Lower leg skin (tissue), 4 donors: Measurements from ENCODE around the gene SLC25A6. TPM values are rescaled to one million over a fixed set of nuclear protein-coding genes. Genes with fewer than 3 reads are reported as not detected.
A peak's percentile ranks its signal among the peaks of the same experiment; 100 is the strongest.

ENCODE experiments used
- DNase-seq, 2 donors: peaks; one replicate each; pipeline ENCODE4 v3.0.0-alpha.2; 2019; ENCODE audit warnings: low spot score in 2 of 2
- H3K4me3 ChIP-seq: fragments of 200-600 bp; sonication (generic); 2 replicates; pipeline ENCODE4 v1.5.1; 2017; ENCODE audit warnings: mild to moderate bottlenecking, low read depth; ENCODE audit not compliant: poor library complexity, severe bottlenecking
- POLR2A ChIP-seq, 2 donors: fragments of 450-650 bp; IDR thresholded peaks; one replicate each; pipeline ENCODE4 v1.6.1; 2016 to 2017; ENCODE audit warnings: antibody characterized with exemption in 2 of 2, mild to moderate bottlenecking in 1 of 2, moderate library complexity in 1 of 2
- WGBS, 2 donors: methylation state at CpG; one replicate each; pipeline ENCODE4 v1.1.5; 2018; 5-methylcytosine and 5-hydroxymethylcytosine counted together
- intact Hi-C: fragments of 100-400 bp; cut with DNase I; formaldehyde crosslinking; loops from one replicate; pipeline ENCODE4 v1.15.0; 2023; ENCODE audit warnings: low total_unique reads
- total RNA-seq, 4 donors: library from RNA; depleted of rRNA; stranded (reverse); fragments of >200 nt; gene quantifications; one replicate each; pipeline ENCODE4 v1.1.0, GENCODE V29; 2016
- TF ChIP-seq, protein P1 (sequence below), 3 donors: fragments of 450-650 bp; IDR thresholded peaks; one replicate each; pipeline ENCODE4 v1.5.1; 2016; ENCODE audit warnings: antibody characterized with exemption in 3 of 3, mild to moderate bottlenecking in 3 of 3, moderate library complexity in 2 of 3

The SLC25A6 gene
- total RNA-seq, 4 donors from 2014 or later, result 187 to 282 (median 260) TPM

DNA sequence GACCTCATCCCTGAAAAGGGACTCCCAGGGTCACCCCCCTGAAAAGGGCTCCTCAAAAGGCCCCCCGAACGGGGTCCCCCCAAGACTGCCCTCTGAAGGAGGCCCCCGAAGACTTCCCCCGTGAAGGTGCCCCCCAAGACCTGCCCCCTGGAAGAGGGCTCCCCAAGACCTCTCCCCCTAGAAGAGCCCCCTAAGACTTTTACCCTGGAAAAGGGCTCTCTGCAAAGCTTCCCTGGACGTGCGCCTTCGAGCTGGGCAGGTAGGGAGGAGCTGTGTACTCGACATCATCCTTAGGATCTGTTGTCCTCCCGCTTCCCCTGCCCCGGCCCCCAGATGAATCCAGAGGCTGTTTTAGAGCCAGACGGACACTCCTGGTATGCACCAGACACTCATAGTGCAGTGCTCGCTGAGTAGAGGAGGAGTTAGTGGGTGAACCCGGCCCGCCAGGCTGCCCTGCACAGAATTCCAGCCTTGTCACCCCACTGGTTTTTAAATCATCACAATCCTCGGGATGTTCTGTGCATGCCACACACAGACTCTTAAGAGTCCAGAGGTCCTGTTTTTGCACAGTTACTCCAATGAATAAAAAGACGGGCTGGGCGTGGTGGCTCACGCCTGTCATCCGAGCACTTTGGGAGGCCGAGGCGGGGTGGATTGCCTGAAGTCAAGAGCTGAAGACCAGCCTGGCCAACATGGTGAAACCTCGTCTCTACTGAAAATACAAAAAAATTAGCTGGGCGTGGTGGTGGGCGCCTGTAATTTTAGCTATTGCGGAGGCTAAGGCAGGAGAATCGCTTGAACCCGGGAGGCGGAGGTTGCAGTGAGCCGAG is 5.7 kb upstream of the SLC25A6 start:
- H3K4me3 ChIP-seq, result no peak overlapping the region
- no peak for DNase-seq
- TF ChIP-seq, protein P1, sequence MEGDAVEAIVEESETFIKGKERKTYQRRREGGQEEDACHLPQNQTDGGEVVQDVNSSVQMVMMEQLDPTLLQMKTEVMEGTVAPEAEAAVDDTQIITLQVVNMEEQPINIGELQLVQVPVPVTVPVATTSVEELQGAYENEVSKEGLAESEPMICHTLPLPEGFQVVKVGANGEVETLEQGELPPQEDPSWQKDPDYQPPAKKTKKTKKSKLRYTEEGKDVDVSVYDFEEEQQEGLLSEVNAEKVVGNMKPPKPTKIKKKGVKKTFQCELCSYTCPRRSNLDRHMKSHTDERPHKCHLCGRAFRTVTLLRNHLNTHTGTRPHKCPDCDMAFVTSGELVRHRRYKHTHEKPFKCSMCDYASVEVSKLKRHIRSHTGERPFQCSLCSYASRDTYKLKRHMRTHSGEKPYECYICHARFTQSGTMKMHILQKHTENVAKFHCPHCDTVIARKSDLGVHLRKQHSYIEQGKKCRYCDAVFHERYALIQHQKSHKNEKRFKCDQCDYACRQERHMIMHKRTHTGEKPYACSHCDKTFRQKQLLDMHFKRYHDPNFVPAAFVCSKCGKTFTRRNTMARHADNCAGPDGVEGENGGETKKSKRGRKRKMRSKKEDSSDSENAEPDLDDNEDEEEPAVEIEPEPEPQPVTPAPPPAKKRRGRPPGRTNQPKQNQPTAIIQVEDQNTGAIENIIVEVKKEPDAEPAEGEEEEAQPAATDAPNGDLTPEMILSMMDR (IDR thresholded peaks at IDR 0.05), result no peak
- no peak for TF ChIP-seq POLR2A (IDR thresholded peaks at IDR 0.05)
- intact Hi-C loops, result no loop called here
- 88 to 92% methylated on average over 25 to 28 of the region's 29 CpGs for WGBS, 2 donors

DNA sequence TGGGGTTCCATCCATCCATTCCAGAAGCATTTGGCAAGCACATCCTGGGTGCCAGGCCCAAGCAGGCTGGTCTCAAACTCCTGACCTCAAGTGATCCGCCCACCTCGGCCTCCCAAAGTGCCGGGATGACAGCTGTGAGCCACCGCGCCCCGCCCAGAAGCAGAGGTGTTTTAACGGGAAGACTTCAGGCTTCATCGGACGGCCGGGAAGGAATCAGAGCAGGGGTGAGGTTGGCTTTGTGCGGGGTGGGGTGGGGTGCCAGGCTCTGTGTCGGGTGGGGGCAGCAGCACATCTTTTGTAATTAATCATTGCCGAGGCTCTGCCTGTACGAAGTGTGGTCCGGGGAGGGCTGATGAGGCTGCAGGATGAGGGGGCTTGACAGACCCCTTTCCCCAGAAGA is 5.1 kb upstream of the SLC25A6 start:
- TF ChIP-seq POLR2A (IDR thresholded peaks at IDR 0.05), result no peak
- TF ChIP-seq, protein P1 (IDR thresholded peaks at IDR 0.05), result no peak
- no peak for DNase-seq
- 80 to 81% methylated on average over 15 of the region's 15 CpGs for WGBS, 2 donors
- intact Hi-C loops, result no loop called here
- no peak overlapping the region for H3K4me3 ChIP-seq

DNA sequence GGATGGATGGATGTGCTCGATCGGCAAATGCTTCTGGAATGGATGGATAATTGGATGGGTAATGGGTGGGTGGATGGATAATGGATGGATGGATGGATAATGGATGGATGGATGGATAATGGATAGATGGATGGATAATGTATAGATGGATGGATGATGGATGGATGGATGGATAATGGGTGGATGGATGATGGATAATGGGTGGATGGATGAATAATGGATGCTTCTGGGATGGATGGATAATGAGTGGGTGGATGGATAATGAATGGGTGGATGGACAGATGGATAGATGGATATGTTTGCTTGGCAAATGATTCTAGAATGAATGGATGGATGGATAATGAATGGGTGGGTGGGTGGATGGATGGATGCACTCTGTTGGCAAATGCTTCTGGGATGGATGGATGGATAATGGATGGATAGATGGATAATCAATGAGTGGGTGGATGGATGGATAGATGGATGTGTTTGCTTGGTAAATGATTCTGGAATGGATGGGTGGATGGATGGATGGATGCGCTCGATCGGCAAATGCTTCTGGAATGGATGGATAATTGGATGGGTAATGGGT is 3.8 kb upstream of the SLC25A6 start:
- DNase-seq, result peak in 1 of 2 donors; percentile 18
- H3K4me3 ChIP-seq, result no peak overlapping the region
- intact Hi-C loops, result no loop called here
- no peak for TF ChIP-seq POLR2A (IDR thresholded peaks at IDR 0.05)
- TF ChIP-seq, protein P1 (IDR thresholded peaks at IDR 0.05), result no peak
- 91 to 93% methylated on average over 5 of the region's 5 CpGs for WGBS, 2 donors

DNA sequence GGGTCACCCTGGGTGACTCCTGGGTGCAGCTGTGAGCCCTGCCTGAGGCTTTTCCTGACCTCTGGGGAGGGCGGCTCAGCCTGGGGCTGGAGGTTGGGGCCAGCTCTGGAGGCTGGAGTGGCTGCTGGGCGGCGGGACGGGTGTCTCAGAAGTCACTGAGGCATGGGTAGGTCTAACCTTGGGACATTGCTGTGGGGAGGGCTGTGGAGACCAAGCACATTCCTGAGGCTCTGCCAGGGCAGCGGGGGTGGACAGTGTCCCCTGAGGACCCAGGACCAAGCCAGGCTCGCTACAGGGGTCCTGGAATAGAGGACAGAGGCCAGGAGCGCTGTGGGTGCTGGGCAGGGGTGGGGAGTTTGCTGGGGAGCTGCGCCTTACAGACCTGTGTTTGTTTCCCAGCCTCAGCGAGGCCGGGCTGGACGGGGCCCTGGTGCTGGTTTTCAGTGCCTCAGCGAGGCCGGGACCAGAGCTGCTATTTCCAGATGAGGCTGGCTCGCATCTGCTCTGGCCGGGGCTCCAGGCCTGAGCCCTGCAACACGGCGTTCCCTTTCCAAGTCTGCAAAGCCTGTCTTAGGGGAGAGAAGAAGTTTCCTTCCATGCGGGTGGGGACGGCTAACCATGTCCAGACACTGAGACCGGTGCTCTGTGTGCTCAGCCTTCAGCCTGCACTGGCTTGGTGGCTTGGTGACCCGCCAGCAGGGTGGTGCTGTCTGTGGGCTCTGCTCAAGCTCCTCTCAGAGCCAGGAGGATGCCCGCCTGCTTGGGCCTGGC is 3.0 kb upstream of the SLC25A6 start:
- intact Hi-C loops, result no loop called here
- DNase-seq, result peak in 1 of 2 donors; percentile 86
- TF ChIP-seq POLR2A (IDR thresholded peaks at IDR 0.05), result no peak
- TF ChIP-seq, protein P1 (IDR thresholded peaks at IDR 0.05), result no peak

DNA sequence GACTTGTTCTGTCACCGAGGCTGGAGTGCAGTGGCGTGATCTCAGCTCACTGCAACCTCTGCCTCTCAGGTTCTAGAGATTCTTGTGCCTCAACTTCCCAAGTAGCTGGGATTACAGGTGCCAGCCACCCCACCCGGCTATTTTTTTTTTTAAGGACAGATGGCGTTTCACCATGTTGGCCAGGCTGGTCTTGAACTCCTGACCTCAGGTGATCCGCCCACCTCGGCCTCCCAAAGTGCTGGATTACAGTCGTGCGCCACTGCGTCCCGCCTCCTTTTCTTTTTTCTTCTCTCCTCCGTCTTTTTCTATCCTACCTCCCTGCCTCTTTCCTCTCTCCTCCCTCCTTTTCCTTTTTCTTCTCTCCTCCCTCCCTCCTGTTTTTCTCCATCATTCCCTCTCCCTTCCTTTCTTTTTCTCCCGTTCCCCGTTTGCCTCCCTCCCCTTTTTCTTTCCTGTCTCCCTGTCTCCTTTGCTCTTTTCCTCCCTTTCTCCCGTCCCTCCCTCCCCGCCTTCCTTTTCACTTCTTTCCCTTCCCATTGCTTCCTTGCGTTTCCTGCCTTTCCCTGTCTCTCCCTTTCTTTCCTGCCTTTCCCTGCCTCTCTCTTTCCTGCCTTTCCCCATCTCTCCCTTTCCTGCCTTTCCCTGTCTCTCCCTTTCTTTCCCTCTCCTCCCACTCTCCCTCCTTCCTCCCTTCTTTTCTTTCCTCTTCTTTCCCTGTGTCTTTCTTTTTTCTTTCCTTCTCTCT is 2.1 kb upstream of the SLC25A6 start:
- no peak for TF ChIP-seq POLR2A (IDR thresholded peaks at IDR 0.05)
- TF ChIP-seq, protein P1 (IDR thresholded peaks at IDR 0.05), result no peak
- H3K4me3 ChIP-seq, result no peak overlapping the region
- intact Hi-C loops, result no loop called here
- WGBS, 2 donors, result 47 to 61% methylated on average over 16 of the region's 16 CpGs
- DNase-seq, result peak in 1 of 2 donors; percentile 72

More for the DNA sequence above, 3.0 kb upstream of the SLC25A6 start:
- no peak overlapping the region for H3K4me3 ChIP-seq
- WGBS, 2 donors, result 69 to 71% methylated on average over 14 to 21 of the region's 22 CpGs
